ENCODE measurements around the gene AREL1.

The AREL1 gene

GRCh38 chr14:74613211-74613914 is 99.5 kb downstream of the AREL1 start:
- in situ Hi-C loops (cut with MboI; ENCODE audit: low sequenced_read_pairs) = no loop called here

GRCh38 chr14:74612350-74613021 is 100.4 kb downstream of the AREL1 start:
- in situ Hi-C loops (cut with MboI; ENCODE audit: low sequenced_read_pairs) = no loop called here

- in situ Hi-C loops (cut with MboI; ENCODE audit: low sequenced_read_pairs) = no loop called here
These were observed 101.1 kb downstream of the AREL1 start, which contains the start of gene LTBP2 for GRCh38 chr14:74611650-74612349. Gene LTBP2 (minus strand): TSS chr14:74612237. CDS start chr14:74611944, 293 bp downstream.

Data from HL-60/S4 treated with phorbol 12-myristate 13-acetate at 8.2 ng/mL for 4 days and 3 days (cell line).